Measurements from ENCODE around the gene AP4E1. TPM values are rescaled to one million over a fixed set of nuclear protein-coding genes. Genes with fewer than 3 reads are reported as not detected.

Gene AP4E1
- total RNA-seq, 1 experiment from 2014 or later: 9.5 TPM

GRCh38 chr15:50929062-50929461, 20.6 kb downstream of the AP4E1 start:
- TF ChIP-seq ZNF671 (CRISPR knock-in tag; IDR thresholded peaks at IDR 0.05): no peak
- no peak for TF ChIP-seq ZNF263 (CRISPR knock-in tag; IDR thresholded peaks at IDR 0.05; ENCODE audit: low read depth)
- no peak for TF ChIP-seq SMAD3 (CRISPR knock-in tag; IDR thresholded peaks at IDR 0.05; ENCODE audit: borderline replicate concordance)
- no peak for TF ChIP-seq HMGXB4 (CRISPR knock-in tag; IDR thresholded peaks at IDR 0.05)
- TF ChIP-seq FOXK1 (CRISPR knock-in tag; IDR thresholded peaks at IDR 0.05): no peak
- no peak for TF ChIP-seq ZNF423 (CRISPR knock-in tag; IDR thresholded peaks at IDR 0.05)
- TF ChIP-seq CTCF (IDR thresholded peaks at IDR 0.05): no peak
- TF ChIP-seq CREM (CRISPR knock-in tag; IDR thresholded peaks at IDR 0.05): no peak
- no peak overlapping the region for H3K4me3 Mint-ChIP-seq
- CTCF ChIA-PET: no interaction called here
- ATAC-seq (no peak), DNase-seq (ENCODE audit: low spot score) (no peak)
- POLR2A ChIA-PET: no interaction called here
- H3K36me3 Mint-ChIP-seq: peaks cover 18% of the 10 kb centered on the region
- H3K4me1 Mint-ChIP-seq: no peaks in the 10 kb centered on the region
- no peak overlapping the region for H3K27ac Mint-ChIP-seq
- no peaks in the 10 kb centered on the region for H3K9me3 Mint-ChIP-seq
- no peaks in the 10 kb centered on the region for H3K27me3 Mint-ChIP-seq (ENCODE audit: low read depth)

DNA sequence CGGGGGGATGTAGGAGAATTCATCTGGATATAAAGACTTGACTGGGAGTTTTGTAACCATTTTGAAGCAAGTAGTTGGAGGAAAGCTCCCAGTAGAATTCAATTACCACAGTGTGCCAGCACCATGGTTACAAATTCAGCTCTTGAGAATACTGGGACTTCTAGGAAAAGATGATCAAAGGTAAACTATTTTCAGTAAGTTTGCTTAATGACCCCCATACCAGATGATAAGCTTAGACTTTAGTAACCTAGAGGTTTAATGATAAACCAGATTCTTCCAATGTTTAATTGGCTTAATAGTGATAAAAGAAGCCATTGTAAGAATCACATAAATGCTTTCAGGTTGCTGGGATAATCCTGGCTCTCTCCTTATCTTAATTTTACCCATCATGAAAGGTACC, 22.3 kb downstream of the AP4E1 start:
- Mint-ChIP-seq H3K27me3 (ENCODE audit: low read depth) (no peaks in the 10 kb centered on the region), H3K27ac (no peak overlapping the region), H3K36me3 (peaks cover 13% of the 10 kb centered on the region), H3K4me3 (no peak overlapping the region), H3K9me3 (no peaks in the 10 kb centered on the region), H3K4me1 (no peaks in the 10 kb centered on the region)
- ChIA-PET CTCF (no interaction called here), POLR2A (no interaction called here)
- DNase-seq (ENCODE audit: low spot score): no peak
- ATAC-seq: no peak
- TF ChIP-seq HMGA2 (CRISPR knock-in tag; IDR thresholded peaks at IDR 0.05): no peak
- TF ChIP-seq, protein P1, sequence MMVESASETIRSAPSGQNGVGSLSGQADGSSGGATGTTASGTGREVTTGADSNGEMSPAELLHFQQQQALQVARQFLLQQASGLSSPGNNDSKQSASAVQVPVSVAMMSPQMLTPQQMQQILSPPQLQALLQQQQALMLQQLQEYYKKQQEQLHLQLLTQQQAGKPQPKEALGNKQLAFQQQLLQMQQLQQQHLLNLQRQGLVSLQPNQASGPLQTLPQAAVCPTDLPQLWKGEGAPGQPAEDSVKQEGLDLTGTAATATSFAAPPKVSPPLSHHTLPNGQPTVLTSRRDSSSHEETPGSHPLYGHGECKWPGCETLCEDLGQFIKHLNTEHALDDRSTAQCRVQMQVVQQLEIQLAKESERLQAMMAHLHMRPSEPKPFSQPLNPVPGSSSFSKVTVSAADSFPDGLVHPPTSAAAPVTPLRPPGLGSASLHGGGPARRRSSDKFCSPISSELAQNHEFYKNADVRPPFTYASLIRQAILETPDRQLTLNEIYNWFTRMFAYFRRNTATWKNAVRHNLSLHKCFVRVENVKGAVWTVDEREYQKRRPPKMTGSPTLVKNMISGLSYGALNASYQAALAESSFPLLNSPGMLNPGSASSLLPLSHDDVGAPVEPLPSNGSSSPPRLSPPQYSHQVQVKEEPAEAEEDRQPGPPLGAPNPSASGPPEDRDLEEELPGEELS (CRISPR knock-in tag; IDR thresholded peaks at IDR 0.05): no peak
- no peak for TF ChIP-seq ZNF232 (CRISPR knock-in tag; IDR thresholded peaks at IDR 0.05)
- TF ChIP-seq ZNF423 (CRISPR knock-in tag; IDR thresholded peaks at IDR 0.05): no peak
- no peak for TF ChIP-seq ZSCAN18 (CRISPR knock-in tag; IDR thresholded peaks at IDR 0.05)
- TF ChIP-seq TEAD4 (CRISPR knock-in tag; IDR thresholded peaks at IDR 0.05): no peak
- no peak for TF ChIP-seq SP1 (CRISPR knock-in tag; conservative IDR thresholded peaks at IDR 0.05)
- TF ChIP-seq RORB (CRISPR knock-in tag; IDR thresholded peaks at IDR 0.05): no peak
- no peak for TF ChIP-seq ZNF512 (CRISPR knock-in tag; IDR thresholded peaks at IDR 0.05; ENCODE audit: borderline replicate concordance)
- TF ChIP-seq GABPB1 (CRISPR knock-in tag; IDR thresholded peaks at IDR 0.05): no peak
- TF ChIP-seq, protein P2, sequence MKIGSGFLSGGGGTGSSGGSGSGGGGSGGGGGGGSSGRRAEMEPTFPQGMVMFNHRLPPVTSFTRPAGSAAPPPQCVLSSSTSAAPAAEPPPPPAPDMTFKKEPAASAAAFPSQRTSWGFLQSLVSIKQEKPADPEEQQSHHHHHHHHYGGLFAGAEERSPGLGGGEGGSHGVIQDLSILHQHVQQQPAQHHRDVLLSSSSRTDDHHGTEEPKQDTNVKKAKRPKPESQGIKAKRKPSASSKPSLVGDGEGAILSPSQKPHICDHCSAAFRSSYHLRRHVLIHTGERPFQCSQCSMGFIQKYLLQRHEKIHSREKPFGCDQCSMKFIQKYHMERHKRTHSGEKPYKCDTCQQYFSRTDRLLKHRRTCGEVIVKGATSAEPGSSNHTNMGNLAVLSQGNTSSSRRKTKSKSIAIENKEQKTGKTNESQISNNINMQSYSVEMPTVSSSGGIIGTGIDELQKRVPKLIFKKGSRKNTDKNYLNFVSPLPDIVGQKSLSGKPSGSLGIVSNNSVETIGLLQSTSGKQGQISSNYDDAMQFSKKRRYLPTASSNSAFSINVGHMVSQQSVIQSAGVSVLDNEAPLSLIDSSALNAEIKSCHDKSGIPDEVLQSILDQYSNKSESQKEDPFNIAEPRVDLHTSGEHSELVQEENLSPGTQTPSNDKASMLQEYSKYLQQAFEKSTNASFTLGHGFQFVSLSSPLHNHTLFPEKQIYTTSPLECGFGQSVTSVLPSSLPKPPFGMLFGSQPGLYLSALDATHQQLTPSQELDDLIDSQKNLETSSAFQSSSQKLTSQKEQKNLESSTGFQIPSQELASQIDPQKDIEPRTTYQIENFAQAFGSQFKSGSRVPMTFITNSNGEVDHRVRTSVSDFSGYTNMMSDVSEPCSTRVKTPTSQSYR (CRISPR knock-in tag; IDR thresholded peaks at IDR 0.05): no peak
- TF ChIP-seq, protein P3, sequence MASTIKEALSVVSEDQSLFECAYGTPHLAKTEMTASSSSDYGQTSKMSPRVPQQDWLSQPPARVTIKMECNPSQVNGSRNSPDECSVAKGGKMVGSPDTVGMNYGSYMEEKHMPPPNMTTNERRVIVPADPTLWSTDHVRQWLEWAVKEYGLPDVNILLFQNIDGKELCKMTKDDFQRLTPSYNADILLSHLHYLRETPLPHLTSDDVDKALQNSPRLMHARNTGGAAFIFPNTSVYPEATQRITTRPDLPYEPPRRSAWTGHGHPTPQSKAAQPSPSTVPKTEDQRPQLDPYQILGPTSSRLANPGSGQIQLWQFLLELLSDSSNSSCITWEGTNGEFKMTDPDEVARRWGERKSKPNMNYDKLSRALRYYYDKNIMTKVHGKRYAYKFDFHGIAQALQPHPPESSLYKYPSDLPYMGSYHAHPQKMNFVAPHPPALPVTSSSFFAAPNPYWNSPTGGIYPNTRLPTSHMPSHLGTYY (CRISPR knock-in tag; IDR thresholded peaks at IDR 0.05): no peak
- TF ChIP-seq FOXK1 (CRISPR knock-in tag; IDR thresholded peaks at IDR 0.05): no peak
- TF ChIP-seq ATF1 (CRISPR knock-in tag; IDR thresholded peaks at IDR 0.05): no peak
- TF ChIP-seq STAT6 (CRISPR knock-in tag; conservative IDR thresholded peaks at IDR 0.05; ENCODE audit: low read depth): no peak
